T-helper 1 cell treated with Interleukin-12 subunit alpha and Interleukin-12 subunit beta and Interleukin-4 antibody, amounts not matched to agents 30 μg/mL and 1 μg/mL, for 36 hours (primary cell): ENCODE measurements around the gene KRTAP5-11.
"Not testable (repeated sequence)": the region's sequence is repeated elsewhere in the genome, so short reads cannot be mapped to it uniquely, and the experiment has no call there.

ENCODE experiments used
- H3K27ac Mint-ChIP-seq: one replicate; pipeline ENCODE4 v1.8.0; 2021; ENCODE audit warnings: mild to moderate bottlenecking, mixed read lengths
- H3K27me3 Mint-ChIP-seq: one replicate; pipeline ENCODE4 v1.8.0; 2021; ENCODE audit warnings: low read depth, mixed read lengths
- H3K36me3 Mint-ChIP-seq: one replicate; pipeline ENCODE4 v1.8.0; 2021; ENCODE audit warnings: low read depth, mixed read lengths
- H3K4me1 Mint-ChIP-seq: one replicate; pipeline ENCODE4 v1.8.0; 2021; ENCODE audit warnings: low read depth, mixed read lengths
- H3K4me3 Mint-ChIP-seq: one replicate; pipeline ENCODE4 v1.8.0; 2021; ENCODE audit warnings: mild to moderate bottlenecking, moderate library complexity, mixed read lengths
- H3K9me3 Mint-ChIP-seq: one replicate; pipeline ENCODE4 v1.8.0; 2021; ENCODE audit warnings: mixed read lengths

KRTAP5-11 gene

GRCh38 chr11:71582309-71582895, at the start of gene KRTAP5-11:
TSS of gene KRTAP5-11 (minus strand) at chr11:71582875. CDS start at chr11:71582837, 38 bp downstream.
- H3K36me3 Mint-ChIP-seq: no peaks in the 10 kb centered on the region
- H3K27ac Mint-ChIP-seq: no peak within 1 kb of the TSS
- H3K9me3 Mint-ChIP-seq: no peaks in the 10 kb centered on the region
- H3K4me1 Mint-ChIP-seq: peaks cover 11% of the 10 kb centered on the region
- H3K4me3 Mint-ChIP-seq: no peak within 1 kb of the TSS
- H3K27me3 Mint-ChIP-seq: peaks cover 22% of the 10 kb centered on the region

GRCh38 chr11:71631551-71631950, 48.9 kb upstream of the KRTAP5-11 start:
- not testable (repeated sequence) for H3K4me3 Mint-ChIP-seq, H3K4me1 Mint-ChIP-seq, H3K9me3 Mint-ChIP-seq, H3K27ac Mint-ChIP-seq, H3K36me3 Mint-ChIP-seq, H3K27me3 Mint-ChIP-seq

- not testable (repeated sequence) for H3K4me3 Mint-ChIP-seq, H3K27me3 Mint-ChIP-seq, H3K4me1 Mint-ChIP-seq, H3K27ac Mint-ChIP-seq, H3K9me3 Mint-ChIP-seq, H3K36me3 Mint-ChIP-seq
Observed at GRCh38 chr11:71630071-71630470, 47.4 kb upstream of the KRTAP5-11 start.

GRCh38 chr11:71628943-71629342, 46.3 kb upstream of the KRTAP5-11 start:
- not testable (repeated sequence) for H3K4me1 Mint-ChIP-seq

GRCh38 chr11:71623226-71623625, 40.6 kb upstream of the KRTAP5-11 start:
- not testable (repeated sequence) for H3K27ac Mint-ChIP-seq, H3K36me3 Mint-ChIP-seq, H3K4me1 Mint-ChIP-seq, H3K9me3 Mint-ChIP-seq, H3K27me3 Mint-ChIP-seq, H3K4me3 Mint-ChIP-seq

More at GRCh38 chr11:71628943-71629342, 46.3 kb upstream of the KRTAP5-11 start:
- not testable (repeated sequence) for H3K9me3 Mint-ChIP-seq, H3K36me3 Mint-ChIP-seq, H3K4me3 Mint-ChIP-seq, H3K27ac Mint-ChIP-seq, H3K27me3 Mint-ChIP-seq

- not testable (repeated sequence) for H3K27ac Mint-ChIP-seq, H3K4me3 Mint-ChIP-seq, H3K36me3 Mint-ChIP-seq, H3K9me3 Mint-ChIP-seq, H3K27me3 Mint-ChIP-seq, H3K4me1 Mint-ChIP-seq
Observed at GRCh38 chr11:71622561-71622960, 39.9 kb upstream of the KRTAP5-11 start.

- H3K36me3 Mint-ChIP-seq, H3K9me3 Mint-ChIP-seq, H3K27ac Mint-ChIP-seq, H3K4me1 Mint-ChIP-seq, H3K4me3 Mint-ChIP-seq, H3K27me3 Mint-ChIP-seq: not testable (repeated sequence)
Observed at GRCh38 chr11:71615003-71615402, 32.3 kb upstream of the KRTAP5-11 start.

- H3K36me3 Mint-ChIP-seq, H3K9me3 Mint-ChIP-seq, H3K27me3 Mint-ChIP-seq, H3K4me3 Mint-ChIP-seq, H3K4me1 Mint-ChIP-seq, H3K27ac Mint-ChIP-seq: not testable (repeated sequence)
Observed at GRCh38 chr11:71614366-71614917, 31.8 kb upstream of the KRTAP5-11 start.

- H3K9me3 Mint-ChIP-seq, H3K27ac Mint-ChIP-seq, H3K27me3 Mint-ChIP-seq, H3K36me3 Mint-ChIP-seq, H3K4me1 Mint-ChIP-seq, H3K4me3 Mint-ChIP-seq: not testable (repeated sequence)
Observed at GRCh38 chr11:71613931-71614330, 31.3 kb upstream of the KRTAP5-11 start.

GRCh38 chr11:71611218-71611910, 28.7 kb upstream of the KRTAP5-11 start:
- not testable (repeated sequence) for H3K9me3 Mint-ChIP-seq, H3K36me3 Mint-ChIP-seq, H3K27ac Mint-ChIP-seq, H3K4me3 Mint-ChIP-seq, H3K4me1 Mint-ChIP-seq
- H3K27me3 Mint-ChIP-seq: peaks cover 21% of the 10 kb centered on the region

GRCh38 chr11:71608272-71608671, 25.6 kb upstream of the KRTAP5-11 start:
- not testable (repeated sequence) for H3K36me3 Mint-ChIP-seq, H3K4me3 Mint-ChIP-seq, H3K4me1 Mint-ChIP-seq, H3K27ac Mint-ChIP-seq, H3K9me3 Mint-ChIP-seq
- H3K27me3 Mint-ChIP-seq: peaks cover 41% of the 10 kb centered on the region

GRCh38 chr11:71607520-71608216, 25.0 kb upstream of the KRTAP5-11 start:
- H3K36me3 Mint-ChIP-seq: not testable (repeated sequence)

GRCh38 chr11:71606853-71607519, 24.3 kb upstream of the KRTAP5-11 start:
- H3K27ac Mint-ChIP-seq, H3K9me3 Mint-ChIP-seq, H3K4me3 Mint-ChIP-seq, H3K4me1 Mint-ChIP-seq, H3K36me3 Mint-ChIP-seq: not testable (repeated sequence)
- H3K27me3 Mint-ChIP-seq: peaks cover 41% of the 10 kb centered on the region

More at GRCh38 chr11:71607520-71608216, 25.0 kb upstream of the KRTAP5-11 start:
- H3K27me3 Mint-ChIP-seq: peaks cover 41% of the 10 kb centered on the region
- not testable (repeated sequence) for H3K4me3 Mint-ChIP-seq, H3K27ac Mint-ChIP-seq, H3K4me1 Mint-ChIP-seq, H3K9me3 Mint-ChIP-seq

- not testable (repeated sequence) for H3K4me1 Mint-ChIP-seq, H3K9me3 Mint-ChIP-seq, H3K36me3 Mint-ChIP-seq, H3K27ac Mint-ChIP-seq, H3K4me3 Mint-ChIP-seq
- peaks cover 41% of the 10 kb centered on the region for H3K27me3 Mint-ChIP-seq
Observed at GRCh38 chr11:71604798-71605488, 22.3 kb upstream of the KRTAP5-11 start.
